Esophagus squamous epithelium (tissue), 4 donors: ENCODE results near the gene ARMH1.

ENCODE experiments used
- CTCF ChIP-seq, 6 experiments: fragments of 450-650 bp in 4 of 6; fragments of 200-600 bp in 2 of 6; sonication (generic) in 2 of 6; IDR thresholded peaks; one replicate each; pipeline ENCODE4 v1.5.1; 2016 to 2019; ENCODE audit warnings: antibody characterized with exemption in 6 of 6, mild to moderate bottlenecking in 4 of 6, moderate library complexity in 4 of 6
- POLR2A ChIP-seq, 4 donors: fragments of 450-650 bp; IDR thresholded peaks; one replicate each; pipeline ENCODE4 v1.6.1; 2017; ENCODE audit warnings: antibody characterized with exemption in 4 of 4, mild to moderate bottlenecking in 4 of 4, moderate library complexity in 3 of 4

GRCh38 chr1:44713321-44713781 is 38.8 kb downstream of the ARMH1 start:
- TF ChIP-seq CTCF (IDR thresholded peaks at IDR 0.05) (no peak), POLR2A (IDR thresholded peaks at IDR 0.05) (no peak)
